K562 (cell line): ENCODE measurements around the gene SRCIN1. TPM values are rescaled to one million over a fixed set of nuclear protein-coding genes. Genes with fewer than 3 reads are reported as not detected.

Source experiments
- ATAC-seq: fragments of 200-7000 bp; cut with Tn5 transposase; 3 replicates; pipeline ENCODE4 v1.9.1; 2020; ENCODE audit warnings: moderate library complexity
- BruUV-seq: library from RNA; stranded (reverse); fragments of 400-500 nt; replicated peaks from 2 replicates; lab custom pipeline; 2021; lab: Mats Ljungman, UMichigan
- CTCF ChIA-PET: fragments of 300-600 bp; formaldehyde crosslinking; extraction: SDS; loops from one replicate; lab custom pipeline; 2021; ENCODE audit warnings: low intra/inter-chr PET ratio; lab: Yijun Ruan, JAX
- POLR2A ChIA-PET: fragments of 300-600, 350-650 bp; sonication (Branson Sonifier 250); formaldehyde crosslinking; extraction: SDS; loops from one replicate; lab custom pipeline; 2021; ENCODE audit warnings: antibody characterized with exemption, inconsistent platforms; lab: Yijun Ruan, JAX
- DNase-seq, 4 experiments: peaks; one replicate each; pipeline versions ENCODE4 v3.0.0 to v3.0.0-alpha.2; 2011 to 2018; ENCODE audit warnings: low spot score in 3 of 4, mixed read lengths in 3 of 4; ENCODE audit errors: extremely low read depth in 1 of 4
- FAIRE-seq: peaks from 2 replicates; lab custom pipeline; 2011; peaks lifted over from hg19 to GRCh38; lab: Jason Lieb, UNC
- H2AFZ ChIP-seq: 2 replicates; pipeline ENCODE4 v1.6.0; 2011; ENCODE audit warnings: low read depth, low read length, control low read depth, inconsistent platforms
- H3K27ac ChIP-seq: fragments of 200-600 bp; 3 replicates; pipeline ENCODE4 v1.8.0; 2011; ENCODE audit warnings: low read depth, mild to moderate bottlenecking, control low read depth, inconsistent platforms, low read length, moderate library complexity, mixed read lengths; ENCODE audit errors: extremely low read depth
- H3K27me3 ChIP-seq, 2 experiments: fragments of 300-600 bp in 1 of 2; 2 replicates in 1 of 2; 3 replicates in 1 of 2; pipeline versions ENCODE4 v1.6.0 to v1.8.0; 2011; ENCODE audit warnings: inconsistent platforms in 2 of 2, low read length in 2 of 2, mild to moderate bottlenecking in 1 of 2, mixed read lengths in 1 of 2, moderate library complexity in 1 of 2; ENCODE audit not compliant: control insufficient read depth in 2 of 2, insufficient read depth in 2 of 2
- H3K36me3 ChIP-seq: fragments of 300-600 bp; 3 replicates; pipeline ENCODE4 v1.8.0; 2011; ENCODE audit warnings: mild to moderate bottlenecking, low read length, inconsistent platforms; ENCODE audit not compliant: control insufficient read depth, insufficient read depth
- H3K4me1 ChIP-seq, 2 experiments: fragments of 200-600 bp in 1 of 2; replicated peaks in 1 of 2; 2 replicates in 1 of 2; 3 replicates in 1 of 2; pipeline versions ENCODE4 v1.5.1 to v1.8.0; 2011; ENCODE audit warnings: inconsistent platforms in 2 of 2, low read length in 2 of 2, mild to moderate bottlenecking in 1 of 2, mixed read lengths in 1 of 2, moderate library complexity in 1 of 2; ENCODE audit not compliant: control insufficient read depth in 2 of 2, insufficient read depth in 2 of 2
- H3K4me2 ChIP-seq: 2 replicates; pipeline ENCODE4 v1.6.1; 2011; ENCODE audit warnings: low read length, control low read depth, inconsistent platforms, mixed read lengths; ENCODE audit not compliant: insufficient read depth
- H3K4me3 ChIP-seq: fragments of 200-600 bp; sonication (generic), shearing (Covaris generic); 2 replicates; pipeline ENCODE4 v1.5.1; 2016; ENCODE audit warnings: control low read depth, inconsistent platforms
- H3K79me2 ChIP-seq: fragments of 200-600 bp; 3 replicates; pipeline ENCODE4 v1.8.0; 2011; ENCODE audit warnings: low read length, inconsistent platforms; ENCODE audit not compliant: control insufficient read depth, insufficient read depth
- H3K9ac ChIP-seq, 2 experiments: 2 replicates each; pipeline versions ENCODE4 v1.6.0 to v1.6.1; 2011; ENCODE audit warnings: low read depth in 2 of 2, low read length in 2 of 2, control low read depth in 1 of 2, inconsistent platforms in 1 of 2, mild to moderate bottlenecking in 1 of 2, mixed read lengths in 1 of 2; ENCODE audit not compliant: insufficient read depth in 1 of 2
- H3K9me1 ChIP-seq: one replicate; pipeline ENCODE4 v1.6.0; 2011; ENCODE audit warnings: inconsistent platforms, mild to moderate bottlenecking, low read length, moderate library complexity; ENCODE audit not compliant: control insufficient read depth, insufficient read depth
- H3K9me3 ChIP-seq: replicated peaks from 2 replicates; pipeline ENCODE4 v1.5.1; 2011; ENCODE audit warnings: low read depth, low read length, inconsistent platforms; ENCODE audit not compliant: control insufficient read depth, insufficient read depth
- H4K20me1 ChIP-seq: replicated peaks from 2 replicates; pipeline ENCODE4 v1.6.1; 2011; ENCODE audit warnings: low read length, inconsistent platforms, mixed read lengths; ENCODE audit not compliant: control insufficient read depth, insufficient read depth
- ARID1B ChIP-seq: fragments of 450-650 bp; IDR thresholded peaks from 2 replicates; pipeline ENCODE4 v1.6.1; 2016; ENCODE audit warnings: antibody characterized with exemption, mild to moderate bottlenecking, inconsistent platforms
- ATF7 ChIP-seq: fragments of 450-650 bp; IDR thresholded peaks from 2 replicates; pipeline ENCODE4 v1.7.1; 2014; ENCODE audit warnings: mild to moderate bottlenecking, moderate library complexity
- BACH1 ChIP-seq: fragments of 200-800 bp; sonication (Bioruptor generic); IDR thresholded peaks from 2 replicates; pipeline ENCODE4 v1.6.1; 2016; ENCODE audit warnings: missing genetic modification characterization, missing compliant biosample characterization
- CBX8 ChIP-seq: fragments of 200-600 bp; sonication (generic); IDR thresholded peaks from 2 replicates; pipeline ENCODE4 v1.6.1; 2012; ENCODE audit warnings: borderline replicate concordance, mixed run types, low read depth, mild to moderate bottlenecking, moderate library complexity, mixed read lengths, low read length, control low read depth, inconsistent platforms; ENCODE audit not compliant: poor library complexity, severe bottlenecking; ENCODE audit errors: extremely low read depth
- CEBPB ChIP-seq: fragments of 450-650 bp; IDR thresholded peaks from 2 replicates; pipeline ENCODE4 v1.6.1; 2016; ENCODE audit warnings: missing genetic modification characterization, missing compliant biosample characterization
- E2F3 ChIP-seq: fragments of 250-450 bp; sonication (Bioruptor Pico); IDR thresholded peaks from 2 replicates; pipeline ENCODE4 v1.4.0; 2020; ENCODE audit warnings: mild to moderate bottlenecking
- MEIS2 ChIP-seq: fragments of 450-650 bp; IDR thresholded peaks from 2 replicates; pipeline ENCODE4 v1.6.1; 2014; ENCODE audit warnings: mild to moderate bottlenecking; ENCODE audit not compliant: partially characterized antibody
- MTA1 ChIP-seq: fragments of 450-650 bp; IDR thresholded peaks from 2 replicates; pipeline ENCODE4 v1.6.1; 2017; ENCODE audit warnings: borderline replicate concordance
- MXI1 ChIP-seq: IDR thresholded peaks from 2 replicates; pipeline ENCODE4 v1.6.1; 2011; ENCODE audit warnings: low read depth, mild to moderate bottlenecking, improper control_type of control experiment, low read length
- POLR2AphosphoS2 ChIP-seq: IDR thresholded peaks from 2 replicates; pipeline ENCODE4 v1.6.1; 2012; ENCODE audit warnings: low read length, improper control_type of control experiment
- PTRF ChIP-seq: fragments of 450-650 bp; IDR thresholded peaks from 2 replicates; pipeline ENCODE4 v1.6.1; 2016; ENCODE audit warnings: mild to moderate bottlenecking, missing genetic modification characterization, missing compliant biosample characterization
- PTTG1 ChIP-seq: fragments of 450-650 bp; IDR thresholded peaks from 2 replicates; pipeline ENCODE4 v1.6.1; 2016; ENCODE audit warnings: low read depth, mild to moderate bottlenecking, missing genetic modification characterization, missing compliant biosample characterization
- RBFOX2 ChIP-seq: fragments of 200-400 bp; formaldehyde crosslinking; IDR thresholded peaks from 2 replicates; pipeline ENCODE4 v1.6.1; 2017; ENCODE audit warnings: low read depth, mild to moderate bottlenecking, low read length, moderate library complexity
- ZNF324 ChIP-seq: fragments of 250-450 bp; sonication (Bioruptor Pico); IDR thresholded peaks from 2 replicates; pipeline ENCODE4 v1.4.0; 2020; ENCODE audit warnings: mild to moderate bottlenecking
- WGBS: fragments of 100-300 bp; shearing (Covaris generic); methylation state at CpG from one replicate; pipeline ENCODE4 v1.1.6; 2016; ENCODE audit warnings: low coverage, mixed read lengths; ENCODE audit not compliant: insufficient coverage; ENCODE audit errors: missing lambda C conversion rate; 5-methylcytosine and 5-hydroxymethylcytosine counted together
- in situ Hi-C: fragments of 300-500 bp; cut with MboI; formaldehyde crosslinking; loops from 4 replicates; pipeline ENCODE4 v1.15.0; 2018; ENCODE audit warnings: inconsistent platforms, mixed read lengths
- intact Hi-C: fragments of 100-400 bp; cut with micrococcal nuclease; formaldehyde crosslinking; loops from 2 replicates; pipeline ENCODE4 v1.14.2; 2022
- polyA plus RNA-seq, 8 experiments: library from polyadenylated mRNA; depleted of rRNA in 4 of 8; stranded (reverse) in 5 of 8; unstranded in 3 of 8; fragments of >200 nt; fragmentation: Nextera tagmentation in 2 of 8; fragmentation: Illumina TruSeq in 1 of 8; extraction: Ambion mirVana in 2 of 8; extraction: Trizol in 1 of 8; gene quantifications; 2 replicates each; pipeline versions ENCODE4 v1.2.1 to v1.2.3, GENCODE V29; 2011 to 2014; ENCODE audit warnings: inconsistent platforms in 1 of 8, missing spikeins in 1 of 8
- total RNA-seq, 7 experiments: library from RNA; depleted of rRNA in 6 of 7; stranded (reverse); fragments of >200 nt in 6 of 7; fragmentation: Illumina TruSeq in 2 of 7; extraction: Trizol in 2 of 7; gene quantifications; 2 replicates each; pipeline versions ENCODE4 v1.2.1 to v1.2.3, GENCODE V29; 2011 to 2021; ENCODE audit warnings: low replicate concordance in 1 of 7
- TF ChIP-seq, protein P1 (sequence below), 2 experiments: IDR thresholded peaks in 1 of 2; conservative IDR thresholded peaks in 1 of 2; 2 replicates each; pipeline ENCODE4 v1.6.1; 2016; ENCODE audit warnings: low read depth in 2 of 2, mild to moderate bottlenecking in 1 of 2, missing compliant biosample characterization in 1 of 2, missing genetic modification characterization in 1 of 2, moderate library complexity in 1 of 2
- TF ChIP-seq, protein P2 (sequence below): fragments of 450-650 bp; IDR thresholded peaks from 2 replicates; pipeline ENCODE4 v1.6.1; 2016

SRCIN1 gene
- total and polyA plus RNA-seq, 9 of the 15 experiments (the other 6 are each of a cell fraction or from before 2014, with no cell fraction given) = 0.09 to 0.33 (median 0.13) TPM; not detected in 6

DNA sequence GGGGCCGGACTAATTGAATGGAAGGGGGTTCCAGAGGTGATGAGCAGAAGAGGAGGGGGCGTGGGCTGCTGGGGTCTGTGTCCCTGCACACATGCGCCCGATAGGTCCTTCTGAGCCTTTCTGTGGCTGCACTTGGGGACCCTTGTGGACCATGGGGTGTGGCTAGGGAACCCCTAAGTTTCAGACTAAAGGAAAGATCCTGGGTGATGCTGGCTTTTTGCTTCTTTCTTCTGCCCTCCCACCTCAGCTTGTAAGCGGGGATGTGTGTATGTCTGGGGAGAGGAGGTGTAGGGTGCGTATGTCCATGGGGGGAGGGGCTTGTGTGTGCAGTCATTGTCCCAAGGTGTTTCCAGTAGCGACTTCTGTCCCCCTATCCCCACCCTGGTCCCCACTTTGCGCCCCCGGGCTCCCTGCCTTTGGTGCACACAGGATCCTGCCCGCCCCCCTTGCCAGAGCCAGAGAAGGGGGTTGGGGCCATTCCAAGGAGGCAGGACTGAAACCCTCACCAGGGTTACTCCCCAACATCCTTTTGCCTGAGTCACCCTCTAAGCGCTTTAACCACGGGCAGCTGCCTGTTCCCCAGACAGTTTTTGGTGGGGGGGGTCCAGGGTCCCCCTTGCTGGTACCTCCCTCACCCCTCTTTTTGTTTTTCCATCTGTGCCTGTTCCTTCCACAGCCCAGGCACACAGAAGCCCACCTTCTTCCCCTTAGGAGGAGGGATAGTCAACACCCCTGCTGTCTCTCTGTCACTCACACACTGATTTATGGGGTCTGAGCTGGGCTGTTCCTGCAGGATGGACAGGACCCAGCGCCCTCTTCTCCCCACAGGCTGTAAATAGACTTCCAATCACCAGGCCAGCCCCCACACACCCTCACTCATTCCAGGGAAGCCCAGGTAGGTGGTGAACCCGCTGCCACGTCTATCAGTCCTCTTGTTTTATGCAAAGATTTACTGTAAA lies 94.3 kb downstream of the SRCIN1 start:
- TF ChIP-seq MTA1 = no peak
- TF ChIP-seq MEIS2 = peak; percentile 64
- no peak for TF ChIP-seq PTTG1
- no peak for TF ChIP-seq CBX8
- TF ChIP-seq MXI1 = no peak
- TF ChIP-seq ATF7 = no peak
- TF ChIP-seq, protein P1, sequence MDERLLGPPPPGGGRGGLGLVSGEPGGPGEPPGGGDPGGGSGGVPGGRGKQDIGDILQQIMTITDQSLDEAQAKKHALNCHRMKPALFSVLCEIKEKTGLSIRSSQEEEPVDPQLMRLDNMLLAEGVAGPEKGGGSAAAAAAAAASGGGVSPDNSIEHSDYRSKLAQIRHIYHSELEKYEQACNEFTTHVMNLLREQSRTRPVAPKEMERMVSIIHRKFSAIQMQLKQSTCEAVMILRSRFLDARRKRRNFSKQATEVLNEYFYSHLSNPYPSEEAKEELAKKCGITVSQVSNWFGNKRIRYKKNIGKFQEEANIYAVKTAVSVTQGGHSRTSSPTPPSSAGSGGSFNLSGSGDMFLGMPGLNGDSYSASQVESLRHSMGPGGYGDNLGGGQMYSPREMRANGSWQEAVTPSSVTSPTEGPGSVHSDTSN (CRISPR knock-in tag; IDR thresholded peaks at IDR 0.05; ENCODE audit: low read depth) = no peak
- TF ChIP-seq, protein P1 (tag; conservative IDR thresholded peaks at IDR 0.05; ENCODE audit: low read depth) = peak; percentile 52
- no peak for TF ChIP-seq ZNF324 (CRISPR knock-in tag)
- no peak for TF ChIP-seq PTRF (tag)
- TF ChIP-seq, protein P2, sequence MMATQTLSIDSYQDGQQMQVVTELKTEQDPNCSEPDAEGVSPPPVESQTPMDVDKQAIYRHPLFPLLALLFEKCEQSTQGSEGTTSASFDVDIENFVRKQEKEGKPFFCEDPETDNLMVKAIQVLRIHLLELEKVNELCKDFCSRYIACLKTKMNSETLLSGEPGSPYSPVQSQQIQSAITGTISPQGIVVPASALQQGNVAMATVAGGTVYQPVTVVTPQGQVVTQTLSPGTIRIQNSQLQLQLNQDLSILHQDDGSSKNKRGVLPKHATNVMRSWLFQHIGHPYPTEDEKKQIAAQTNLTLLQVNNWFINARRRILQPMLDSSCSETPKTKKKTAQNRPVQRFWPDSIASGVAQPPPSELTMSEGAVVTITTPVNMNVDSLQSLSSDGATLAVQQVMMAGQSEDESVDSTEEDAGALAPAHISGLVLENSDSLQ = peak; percentile 88
- TF ChIP-seq ARID1B = no peak
- TF ChIP-seq RBFOX2 = no peak
- no peak for TF ChIP-seq BACH1
- no peak for TF ChIP-seq E2F3
- no peak for TF ChIP-seq CEBPB (tag)
- no peak for TF ChIP-seq POLR2AphosphoS2
- H2AFZ ChIP-seq = no peak overlapping the region
- no peak overlapping the region for H3K27ac ChIP-seq
- WGBS = 10% methylated on average over 13 of the region's 15 CpGs
- H3K9me3 ChIP-seq = no peaks in the 10 kb centered on the region
- ChIA-PET CTCF (no interaction called here), POLR2A (interaction anchor here (0.6 to 1.7 kb wide), 2 partner anchors 14 to 98 kb away, joined by 3 to 4 read pairs; no protein-coding TSS in a partner anchor)
- ATAC-seq = no peak
- no peaks in the 10 kb centered on the region for H3K79me2 ChIP-seq
- H3K36me3 ChIP-seq = no peaks in the 10 kb centered on the region
- BruUV-seq = no TSS peak
- no peak overlapping the region for H3K4me3 ChIP-seq
- H3K4me2 ChIP-seq = no peak overlapping the region
- DNase-seq = peak in 1 of 4 experiments; percentile 6
- H3K27me3 ChIP-seq = peaks cover 3 to 30% of the 10 kb centered on the region in 2 experiments; a peak in 3 of 5 replicates
- peaks cover 6% of the 10 kb centered on the region for H4K20me1 ChIP-seq
- in situ Hi-C loops (no loop called here), intact Hi-C loops (no loop called here)
- FAIRE-seq = no peak
- H3K4me1 ChIP-seq = peaks cover 0 to 22% of the 10 kb centered on the region in 2 experiments; a peak in 2 of 5 replicates
- H3K9me1 ChIP-seq = no peaks in the 10 kb centered on the region
- H3K9ac ChIP-seq = no peak overlapping the region
